ENCODE results near the gene SHQ1.

- no peak for TF ChIP-seq CTCF (conservative IDR thresholded peaks at IDR 0.05; ENCODE audit: low read depth, low read length)
- TF ChIP-seq POLR2A (IDR thresholded peaks at IDR 0.05; ENCODE audit: low read depth, low read length): no peak
- no peak for TF ChIP-seq RAD21 (IDR thresholded peaks at IDR 0.05; ENCODE audit: low read length)
Measured at GRCh38 chr3:72803573-72803972, 44.7 kb downstream of the SHQ1 start.
